PC-9 (cell line): ENCODE data around the gene ZFYVE26. TPM values are rescaled to one million over a fixed set of nuclear protein-coding genes. Genes with fewer than 3 reads are reported as not detected.

Experiments used
- BruUV-seq: library from RNA; stranded (reverse); fragments of 400-500 nt; replicated peaks from 2 replicates; lab custom pipeline; 2021; lab: Mats Ljungman, UMichigan
- CTCF ChIA-PET: fragments of 300-600 bp; sonication (Branson Sonifier 250); formaldehyde crosslinking; loops from one replicate; lab custom pipeline; 2022; ENCODE audit warnings: antibody characterized with exemption; lab: Charles Lee
- POLR2A ChIA-PET: fragments of 300-600 bp; sonication (Branson Sonifier 250); formaldehyde crosslinking; loops from one replicate; lab custom pipeline; 2022; ENCODE audit warnings: antibody characterized with exemption; ENCODE audit not compliant: unreplicated experiment; lab: Charles Lee
- DNase-seq, 2 experiments: peaks; one replicate each; pipeline versions ENCODE4 v3.0.0 to v3.0.0-alpha.2; 2015 to 2022; ENCODE audit warnings: mixed read lengths in 1 of 2
- H2AFZ ChIP-seq: fragments of 200-600 bp; sonication (generic); 2 replicates; pipeline ENCODE4 v1.8.1; 2017; ENCODE audit warnings: antibody characterized with exemption
- H3F3A ChIP-seq: fragments of 200-600 bp; sonication (generic); 2 replicates; pipeline ENCODE4 v1.8.1; 2017; ENCODE audit warnings: antibody characterized with exemption, mild to moderate bottlenecking, low read depth; ENCODE audit not compliant: insufficient read depth
- H3K27ac ChIP-seq: fragments of 200-600 bp; sonication (generic); 2 replicates; pipeline ENCODE4 v1.6.1; 2016; ENCODE audit warnings: mixed run types
- H3K27me3 ChIP-seq: fragments of 200-600 bp; sonication (generic); 2 replicates; pipeline ENCODE4 v1.6.1; 2016; ENCODE audit warnings: low read depth, mixed run types; ENCODE audit not compliant: insufficient read depth
- H3K36me3 ChIP-seq: fragments of 200-600 bp; sonication (generic); 2 replicates; pipeline ENCODE4 v1.6.1; 2016; ENCODE audit warnings: low read depth, mixed run types
- H3K4me1 ChIP-seq: fragments of 200-600 bp; sonication (generic); replicated peaks from 2 replicates; pipeline ENCODE4 v1.6.1; 2016; ENCODE audit warnings: mixed run types; ENCODE audit not compliant: insufficient read depth
- H3K4me2 ChIP-seq: fragments of 200-600 bp; sonication (generic); 2 replicates; pipeline ENCODE4 v1.6.1; 2017; ENCODE audit warnings: mixed run types
- H3K4me3 ChIP-seq: fragments of 200-600 bp; sonication (generic); 2 replicates; pipeline ENCODE4 v1.6.1; 2016; ENCODE audit warnings: mixed run types
- H3K79me2 ChIP-seq: fragments of 200-600 bp; sonication (generic); 2 replicates; pipeline ENCODE4 v1.6.1; 2017; ENCODE audit warnings: low read depth, mixed run types
- H3K9me2 ChIP-seq: fragments of 200-600 bp; sonication (generic); 2 replicates; pipeline ENCODE4 v1.8.1; 2017; ENCODE audit warnings: mild to moderate bottlenecking; ENCODE audit not compliant: insufficient read depth
- H3K9me3 ChIP-seq: fragments of 200-600 bp; sonication (generic); 2 replicates; pipeline ENCODE4 v1.8.1; 2016; ENCODE audit warnings: low read depth; ENCODE audit not compliant: insufficient read depth
- H4K20me1 ChIP-seq: fragments of 200-600 bp; sonication (generic); 2 replicates; pipeline ENCODE4 v1.8.1; 2017; ENCODE audit not compliant: insufficient read depth
- EZH2 ChIP-seq: fragments of 200-600 bp; sonication (generic); IDR thresholded peaks from 2 replicates; pipeline ENCODE4 v1.8.0; 2017; ENCODE audit warnings: antibody characterized with exemption, low read depth
- intact Hi-C: fragments of 100-400 bp; cut with micrococcal nuclease; formaldehyde crosslinking; loops from one replicate; pipeline ENCODE4 v1.10.0; 2022; ENCODE audit not compliant: unreplicated experiment
- total RNA-seq: library from RNA; stranded (reverse); gene quantifications from 2 replicates; pipeline ENCODE4 v1.2.3, GENCODE V29; 2021
- TF ChIP-seq, protein P1 (sequence below): fragments of 200-600 bp; sonication (generic); conservative IDR thresholded peaks from 2 replicates; pipeline ENCODE4 v1.6.1; 2017; ENCODE audit warnings: mixed run types, antibody characterized with exemption, mild to moderate bottlenecking, moderate library complexity

ZFYVE26 gene
- total RNA-seq, 1 experiment from 2014 or later = 19.2 TPM

DNA sequence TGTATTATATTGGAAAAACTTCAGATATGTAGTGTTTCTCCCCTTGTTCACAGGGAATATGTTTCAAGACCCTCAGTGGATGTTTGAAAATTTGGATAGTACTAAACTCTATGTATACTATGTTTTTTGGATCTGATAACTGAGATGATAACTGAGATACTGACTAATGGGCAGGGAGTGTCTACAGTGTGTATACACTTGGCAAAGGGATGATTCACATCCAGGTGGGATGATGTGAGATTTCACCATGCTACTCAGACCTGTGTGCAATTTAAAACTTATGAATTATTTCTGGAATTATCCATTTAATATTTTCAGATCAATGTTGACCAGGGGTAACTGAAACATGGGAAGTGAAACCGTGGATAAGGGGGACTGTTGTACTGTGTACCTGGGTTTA is 17.0 kb upstream of the ZFYVE26 start:
- POLR2A ChIA-PET = interaction anchor here (0.6 kb wide), 1 partner anchor 1387 kb away, joined by 6 read pairs; no protein-coding TSS in a partner anchor

DNA sequence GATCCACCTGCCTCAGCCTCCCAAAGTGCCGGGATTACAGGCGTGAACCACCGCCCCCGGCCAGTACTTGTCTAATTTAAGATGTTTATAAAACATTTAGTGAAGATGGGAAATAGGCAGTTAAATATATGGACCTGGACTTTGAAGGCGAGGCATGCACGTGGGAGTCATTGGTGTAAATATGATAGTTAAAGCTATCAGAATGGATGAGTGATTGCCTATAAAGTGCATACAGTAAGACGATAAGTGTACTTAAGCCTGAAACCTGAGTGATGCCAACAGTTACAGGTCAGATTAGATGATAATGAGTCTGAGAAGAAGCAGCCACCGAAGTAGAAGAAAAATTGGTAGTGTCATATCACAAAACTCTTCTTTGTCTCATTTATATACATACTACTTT is 14.7 kb upstream of the ZFYVE26 start:
- no peak for DNase-seq
- CTCF ChIA-PET = no interaction called here
- Histone ChIP-seq H3K4me3 (no peak overlapping the region), H2AFZ (no peak overlapping the region), H4K20me1 (no peaks in the 10 kb centered on the region), H3K36me3 (no peaks in the 10 kb centered on the region), H3K4me2 (no peak overlapping the region), H3K4me1 (no peaks in the 10 kb centered on the region), H3K27me3 (no peaks in the 10 kb centered on the region), H3F3A (no peaks in the 10 kb centered on the region), H3K9me3 (no peaks in the 10 kb centered on the region), H3K79me2 (no peaks in the 10 kb centered on the region), H3K27ac (no peak overlapping the region), H3K9me2 (no peaks in the 10 kb centered on the region)
- intact Hi-C loops = loop anchor here (10.0 kb wide), 1 partner anchor 1274 kb away; no protein-coding TSS in a partner anchor
- POLR2A ChIA-PET = no interaction called here
- BruUV-seq = no TSS peak
- TF ChIP-seq, protein P1, sequence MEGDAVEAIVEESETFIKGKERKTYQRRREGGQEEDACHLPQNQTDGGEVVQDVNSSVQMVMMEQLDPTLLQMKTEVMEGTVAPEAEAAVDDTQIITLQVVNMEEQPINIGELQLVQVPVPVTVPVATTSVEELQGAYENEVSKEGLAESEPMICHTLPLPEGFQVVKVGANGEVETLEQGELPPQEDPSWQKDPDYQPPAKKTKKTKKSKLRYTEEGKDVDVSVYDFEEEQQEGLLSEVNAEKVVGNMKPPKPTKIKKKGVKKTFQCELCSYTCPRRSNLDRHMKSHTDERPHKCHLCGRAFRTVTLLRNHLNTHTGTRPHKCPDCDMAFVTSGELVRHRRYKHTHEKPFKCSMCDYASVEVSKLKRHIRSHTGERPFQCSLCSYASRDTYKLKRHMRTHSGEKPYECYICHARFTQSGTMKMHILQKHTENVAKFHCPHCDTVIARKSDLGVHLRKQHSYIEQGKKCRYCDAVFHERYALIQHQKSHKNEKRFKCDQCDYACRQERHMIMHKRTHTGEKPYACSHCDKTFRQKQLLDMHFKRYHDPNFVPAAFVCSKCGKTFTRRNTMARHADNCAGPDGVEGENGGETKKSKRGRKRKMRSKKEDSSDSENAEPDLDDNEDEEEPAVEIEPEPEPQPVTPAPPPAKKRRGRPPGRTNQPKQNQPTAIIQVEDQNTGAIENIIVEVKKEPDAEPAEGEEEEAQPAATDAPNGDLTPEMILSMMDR = no peak

More for the DNA sequence above, 17.0 kb upstream of the ZFYVE26 start:
- DNase-seq = no peak
- CTCF ChIA-PET = no interaction called here
- no TSS peak for BruUV-seq
- H3K27ac ChIP-seq = no peak overlapping the region
- no peaks in the 10 kb centered on the region for H3K9me2 ChIP-seq
- TF ChIP-seq, protein P1 = no peak
- TF ChIP-seq EZH2 = no peak
- no peaks in the 10 kb centered on the region for H3K79me2 ChIP-seq
- H3K27me3 ChIP-seq = no peaks in the 10 kb centered on the region
- intact Hi-C loops = loop anchor here (10.0 kb wide), 1 partner anchor 1271 kb away; no protein-coding TSS in a partner anchor
- H3F3A ChIP-seq = no peaks in the 10 kb centered on the region
- H4K20me1 ChIP-seq = no peaks in the 10 kb centered on the region
- H3K4me2 ChIP-seq = no peak overlapping the region
- H3K4me1 ChIP-seq = no peaks in the 10 kb centered on the region
- 0 out of 2 replicates have a peak, but pooled peaks cover 3% of the 10 kb centered on the region for H3K36me3 ChIP-seq
- no peak overlapping the region for H3K4me3 ChIP-seq
- no peak overlapping the region for H2AFZ ChIP-seq
- no peaks in the 10 kb centered on the region for H3K9me3 ChIP-seq

DNA sequence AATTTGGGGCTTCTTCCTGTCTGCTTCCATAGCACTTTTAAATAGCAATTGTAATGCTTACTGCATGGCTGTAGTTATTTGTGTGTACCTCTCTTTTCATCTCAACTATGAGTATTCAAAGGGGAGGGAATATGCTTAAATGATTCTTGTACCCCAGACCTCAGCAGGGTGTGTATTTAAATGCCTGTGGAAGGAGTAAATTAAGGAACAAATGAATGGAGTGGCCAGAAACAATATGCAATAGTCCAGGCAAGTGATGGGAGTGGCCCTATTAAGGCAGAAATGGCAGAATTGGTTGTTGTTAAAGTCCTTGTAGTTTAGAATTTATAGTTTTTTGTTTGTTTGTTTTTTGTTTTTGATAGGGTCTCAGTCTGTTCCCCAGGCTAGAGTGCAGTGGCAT is 4.7 kb upstream of the ZFYVE26 start:
- Histone ChIP-seq H3K36me3 (no peaks in the 10 kb centered on the region), H3K4me2 (peak overlapping the region; percentile 90), H4K20me1 (no peaks in the 10 kb centered on the region), H3K4me1 (peaks cover 13% of the 10 kb centered on the region), H3K4me3 (no peak overlapping the region), H3K27ac (no peak overlapping the region), H3F3A (no peaks in the 10 kb centered on the region; the same call in 1 of the 2 replicates), H3K9me3 (no peaks in the 10 kb centered on the region), H3K79me2 (0 out of 2 replicates have a peak, but pooled peaks cover 7% of the 10 kb centered on the region), H3K9me2 (no peaks in the 10 kb centered on the region), H2AFZ (no peak overlapping the region), H3K27me3 (no peaks in the 10 kb centered on the region)
- TF ChIP-seq, protein P1 = no peak
- no peak for TF ChIP-seq EZH2
- intact Hi-C loops = no loop called here
- no TSS peak for BruUV-seq
- CTCF ChIA-PET = no interaction called here
- DNase-seq = no peak
- POLR2A ChIA-PET = no interaction called here
